GM10266 (cell line): ENCODE measurements around the gene UROC1.

Source experiments
- DNase-seq: peaks from one replicate; pipeline ENCODE4 v3.0.0; 2012; ENCODE audit errors: extremely low spot score
- TF ChIP-seq, protein P1 (sequence below): IDR thresholded peaks from 2 replicates; pipeline ENCODE4 v1.5.1; 2012; ENCODE audit warnings: mild to moderate bottlenecking, low read depth; ENCODE audit not compliant: control insufficient read depth, insufficient read depth; ENCODE audit errors: missing control alignments

UROC1 gene

DNA sequence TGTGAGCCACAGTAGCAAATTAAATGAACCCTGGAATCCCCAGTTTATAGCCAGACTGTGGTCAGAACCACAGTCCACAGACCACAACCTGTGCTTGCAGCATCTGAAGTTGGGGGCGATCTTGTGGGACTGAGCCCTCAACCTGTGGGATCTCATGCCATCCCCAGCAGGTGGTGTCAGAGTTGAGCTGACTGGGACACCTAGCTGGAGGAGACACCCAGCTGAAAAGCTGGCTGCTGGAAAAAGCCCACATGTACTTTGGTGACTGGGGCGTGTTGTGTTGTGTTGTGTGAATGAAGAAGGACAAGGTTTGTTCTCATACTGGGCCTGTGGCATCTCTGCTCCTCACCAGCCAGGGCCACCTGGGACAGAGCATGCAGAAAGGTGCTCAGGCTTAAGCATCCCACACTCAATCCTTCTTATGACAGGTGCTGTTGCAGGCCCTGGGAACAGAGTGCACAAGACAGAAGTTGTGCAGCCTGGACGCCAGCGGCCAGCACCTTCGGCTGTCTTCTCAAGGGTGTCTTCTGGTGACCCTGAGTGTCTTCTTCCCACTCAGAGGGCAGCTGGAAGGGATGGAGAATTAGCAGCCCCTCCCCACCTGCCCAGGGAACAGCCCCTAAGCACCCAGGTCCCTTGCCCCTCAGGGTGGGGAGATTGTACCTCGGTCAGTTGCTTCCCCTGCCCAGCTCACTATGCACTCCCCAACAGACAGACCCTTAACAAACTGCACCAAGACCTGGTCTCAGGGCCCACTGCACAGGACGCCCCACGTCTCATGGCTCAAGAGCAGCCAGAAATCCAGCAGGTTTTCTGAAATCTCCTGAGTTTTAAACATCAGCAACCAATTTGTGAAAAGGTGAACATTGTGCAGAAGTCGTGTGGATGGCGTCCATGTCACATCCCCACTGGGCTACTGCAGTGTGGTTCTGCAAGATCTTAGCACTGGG is 2.2 kb upstream of the UROC1 start:
- TF ChIP-seq, protein P1, sequence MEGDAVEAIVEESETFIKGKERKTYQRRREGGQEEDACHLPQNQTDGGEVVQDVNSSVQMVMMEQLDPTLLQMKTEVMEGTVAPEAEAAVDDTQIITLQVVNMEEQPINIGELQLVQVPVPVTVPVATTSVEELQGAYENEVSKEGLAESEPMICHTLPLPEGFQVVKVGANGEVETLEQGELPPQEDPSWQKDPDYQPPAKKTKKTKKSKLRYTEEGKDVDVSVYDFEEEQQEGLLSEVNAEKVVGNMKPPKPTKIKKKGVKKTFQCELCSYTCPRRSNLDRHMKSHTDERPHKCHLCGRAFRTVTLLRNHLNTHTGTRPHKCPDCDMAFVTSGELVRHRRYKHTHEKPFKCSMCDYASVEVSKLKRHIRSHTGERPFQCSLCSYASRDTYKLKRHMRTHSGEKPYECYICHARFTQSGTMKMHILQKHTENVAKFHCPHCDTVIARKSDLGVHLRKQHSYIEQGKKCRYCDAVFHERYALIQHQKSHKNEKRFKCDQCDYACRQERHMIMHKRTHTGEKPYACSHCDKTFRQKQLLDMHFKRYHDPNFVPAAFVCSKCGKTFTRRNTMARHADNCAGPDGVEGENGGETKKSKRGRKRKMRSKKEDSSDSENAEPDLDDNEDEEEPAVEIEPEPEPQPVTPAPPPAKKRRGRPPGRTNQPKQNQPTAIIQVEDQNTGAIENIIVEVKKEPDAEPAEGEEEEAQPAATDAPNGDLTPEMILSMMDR: no peak
- no peak for DNase-seq

DNA sequence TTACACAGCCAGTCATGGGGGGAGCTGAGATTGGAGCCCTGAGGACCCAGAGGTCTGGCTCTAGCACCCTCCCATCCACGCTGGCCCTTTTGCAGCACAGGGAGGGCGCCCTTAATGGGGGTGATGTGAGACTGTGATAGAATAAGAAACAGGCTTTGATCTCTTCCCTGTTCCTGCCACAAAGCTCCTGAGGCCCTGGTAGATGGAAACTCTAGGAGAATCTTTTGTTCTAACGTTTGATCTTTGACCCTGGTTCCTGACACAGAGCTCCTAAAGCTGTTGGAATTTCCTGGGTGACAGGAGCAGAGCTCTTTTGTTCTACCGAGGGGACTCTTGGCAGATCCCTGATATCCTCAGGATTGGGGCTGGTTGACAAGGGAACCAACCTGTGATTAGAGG is 1.2 kb upstream of the UROC1 start:
- no peak for DNase-seq
- TF ChIP-seq, protein P1: no peak

DNA sequence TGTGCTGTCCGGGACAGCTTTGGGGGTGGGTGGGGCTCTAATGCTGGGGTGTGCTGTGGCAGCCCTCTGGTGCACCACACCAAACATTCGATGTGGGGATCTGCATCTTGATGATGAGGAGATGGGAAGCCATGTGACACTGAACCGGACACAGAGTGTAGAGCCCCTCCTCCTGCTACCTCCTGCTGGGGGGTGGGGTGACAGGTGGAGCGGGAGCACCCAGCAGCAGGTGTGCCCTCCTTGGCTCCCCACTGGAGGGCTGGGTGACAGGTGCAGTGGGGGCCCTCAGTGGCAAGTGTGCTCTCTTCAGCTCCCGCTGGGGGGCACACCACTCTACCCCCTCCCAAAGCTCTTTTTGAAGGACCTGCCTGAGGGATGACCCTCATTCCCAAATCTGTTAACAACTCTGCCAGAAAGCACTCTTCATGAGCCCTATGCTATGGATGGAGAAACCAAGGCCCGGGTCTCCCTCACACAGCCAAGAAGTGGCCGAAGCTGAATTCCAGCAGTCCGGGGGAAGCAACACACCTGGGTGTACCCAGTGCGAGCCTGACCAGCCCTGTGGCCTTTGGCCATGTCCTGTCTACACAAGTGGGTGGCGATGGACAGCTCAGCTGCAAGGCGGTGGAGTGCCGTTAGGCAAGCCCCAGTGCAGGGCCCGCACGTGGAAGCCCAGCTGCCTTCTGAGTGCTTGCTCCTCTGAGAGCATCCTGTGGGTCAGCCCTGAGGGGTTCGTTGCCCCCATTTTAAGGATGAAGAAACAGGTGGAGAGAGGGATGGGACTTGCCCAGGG is 609 bp upstream of the UROC1 start:
- TF ChIP-seq, protein P1: no peak
- DNase-seq: no peak

DNA sequence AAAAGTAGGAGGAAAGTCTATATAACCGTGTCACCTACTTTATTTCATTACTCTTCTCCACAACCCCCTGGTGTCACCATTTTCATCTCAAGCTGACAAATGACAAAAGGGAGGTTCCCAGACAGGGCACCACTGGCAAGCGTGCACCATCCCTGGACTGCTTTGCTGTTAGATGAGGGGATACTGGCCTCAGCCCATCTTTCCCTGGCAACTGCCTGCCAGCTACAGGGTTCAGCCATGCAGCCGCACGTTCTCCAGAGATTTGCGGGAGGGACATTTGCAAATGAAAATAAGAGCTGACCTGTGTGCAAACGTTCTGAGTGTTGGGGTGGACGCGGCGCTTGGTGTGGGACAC is 660 bp downstream of the UROC1 start:
- no peak for DNase-seq
- TF ChIP-seq, protein P1: no peak

DNA sequence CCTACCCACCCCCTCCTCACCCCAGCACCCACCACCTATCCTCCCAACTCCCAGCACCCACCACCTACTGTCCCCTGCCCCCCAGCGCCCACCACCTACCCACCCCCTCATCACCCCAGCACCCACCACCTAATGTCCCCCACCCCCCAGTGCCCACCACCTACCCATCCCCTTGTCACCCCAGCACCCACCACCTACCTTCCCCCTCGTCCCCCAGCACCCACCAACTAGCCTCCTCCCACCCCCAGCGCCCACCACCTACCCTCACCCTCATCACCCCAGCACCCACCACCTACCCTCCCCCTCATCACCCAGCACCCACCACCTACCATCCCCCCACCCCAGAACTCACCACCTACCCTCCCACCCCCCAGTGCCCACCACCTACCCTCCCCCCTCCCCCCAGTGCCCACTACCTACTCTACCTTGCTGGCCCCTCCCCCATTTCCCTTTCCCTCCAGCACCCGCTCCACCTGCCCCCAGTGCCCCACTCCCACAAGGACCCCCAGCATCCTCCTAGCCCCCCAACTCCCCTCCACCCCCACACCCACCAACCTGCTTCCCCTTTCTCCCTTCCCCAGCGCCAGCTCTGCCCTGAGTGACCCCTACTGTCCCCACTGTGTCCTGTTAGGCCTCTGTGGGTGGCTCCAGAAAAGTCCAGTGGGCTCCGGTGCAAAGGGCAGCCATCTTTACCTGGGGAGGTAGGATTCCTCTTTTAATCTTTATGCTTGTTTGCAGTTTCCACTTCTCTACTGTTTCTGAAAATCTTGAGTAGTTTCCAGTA is 1.2 kb downstream of the UROC1 start:
- TF ChIP-seq, protein P1: no peak
- no peak for DNase-seq

DNA sequence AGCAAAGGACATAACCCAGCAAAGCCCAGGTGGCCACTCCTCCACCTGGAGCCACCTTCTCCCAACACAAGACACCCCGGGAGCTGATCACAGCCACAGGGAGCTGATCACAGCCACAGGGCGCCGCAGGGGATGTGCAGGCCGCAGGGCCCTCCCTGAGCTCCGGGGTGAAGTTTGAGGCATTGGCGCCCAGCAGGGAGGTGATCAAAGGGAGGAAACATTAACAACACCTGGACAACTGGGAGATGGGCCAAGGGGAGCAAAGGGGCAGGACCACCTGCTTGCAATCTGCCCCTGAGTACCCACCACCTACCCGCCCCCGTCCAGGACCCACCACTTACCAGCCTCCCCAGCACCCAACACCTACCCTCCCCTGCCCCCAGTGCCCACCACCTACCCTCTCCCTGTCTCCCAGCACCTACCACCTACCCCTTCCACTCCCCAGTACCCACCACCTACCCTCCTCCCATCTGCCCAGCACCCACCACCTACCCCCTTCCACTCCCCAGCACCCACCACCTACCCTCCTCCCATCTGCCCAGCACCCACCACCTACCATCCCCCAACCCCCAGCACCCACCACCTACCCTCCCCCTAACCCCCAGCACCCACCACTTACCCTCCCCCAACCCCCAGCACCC is 2.4 kb downstream of the UROC1 start:
- TF ChIP-seq, protein P1: no peak
- no peak for DNase-seq
